WTC11 (cell line): ENCODE results near the gene TRIM75. TPM values are rescaled to one million over a fixed set of nuclear protein-coding genes. Genes with fewer than 3 reads are reported as not detected.
"Not testable (repeated sequence)": the region's sequence is repeated elsewhere in the genome, so short reads cannot be mapped to it uniquely, and the experiment has no call there.

Experiments
- ATAC-seq: fragments of 200-7000 bp; cut with Tn5 transposase; 2 replicates; pipeline ENCODE4 v1.10.0; 2021; ENCODE audit warnings: mild to moderate bottlenecking, moderate library complexity
- CTCF ChIA-PET: fragments of 300-600 bp; sonication (Branson Sonifier 250); formaldehyde crosslinking; loops from one replicate; lab custom pipeline; 2021; ENCODE audit warnings: antibody characterized with exemption; lab: Charles Lee
- POLR2A ChIA-PET: fragments of 350-600 bp; sonication (Branson Sonifier 250); formaldehyde crosslinking; loops from one replicate; lab custom pipeline; 2021; ENCODE audit warnings: antibody characterized with exemption; lab: Charles Lee
- DNase-seq: peaks from one replicate; pipeline ENCODE4 v3.0.0; 2021; ENCODE audit warnings: low spot score
- H3K27ac Mint-ChIP-seq: 2 replicates; pipeline ENCODE4 v1.8.0; 2021; ENCODE audit warnings: mixed read lengths
- H3K27me3 Mint-ChIP-seq: 2 replicates; pipeline ENCODE4 v1.8.0; 2021; ENCODE audit warnings: low read depth, mild to moderate bottlenecking, moderate library complexity, mixed read lengths
- H3K36me3 Mint-ChIP-seq: 2 replicates; pipeline ENCODE4 v1.8.0; 2021; ENCODE audit warnings: mixed read lengths
- H3K4me1 Mint-ChIP-seq: 2 replicates; pipeline ENCODE4 v1.8.0; 2022; ENCODE audit warnings: mixed read lengths
- H3K4me3 Mint-ChIP-seq: 2 replicates; pipeline ENCODE4 v1.8.0; 2021; ENCODE audit warnings: mild to moderate bottlenecking, moderate library complexity, mixed read lengths
- H3K9me3 Mint-ChIP-seq: 2 replicates; pipeline ENCODE4 v1.8.0; 2021; ENCODE audit warnings: mixed read lengths
- AR ChIP-seq: fragments of 250-450 bp; sonication (Bioruptor Pico); IDR thresholded peaks from 2 replicates; pipeline ENCODE4 v1.9.0; 2021; ENCODE audit warnings: mild to moderate bottlenecking
- CREB1 ChIP-seq: sonication (generic); formaldehyde crosslinking; IDR thresholded peaks from 2 replicates; pipeline ENCODE4 v1.8.0; 2023; ENCODE audit warnings: mild to moderate bottlenecking, missing genetic modification reagents
- ELF4 ChIP-seq: sonication (generic); formaldehyde crosslinking; IDR thresholded peaks from 2 replicates; pipeline ENCODE4 v1.8.1; 2022; ENCODE audit warnings: low read depth, mild to moderate bottlenecking, moderate library complexity, missing genetic modification reagents
- FOXK1 ChIP-seq: sonication (generic); formaldehyde crosslinking; IDR thresholded peaks from 2 replicates; pipeline ENCODE4 v1.8.0; 2022; ENCODE audit warnings: mild to moderate bottlenecking, moderate library complexity, missing genetic modification reagents
- FOXP4 ChIP-seq: sonication (generic); formaldehyde crosslinking; IDR thresholded peaks from 2 replicates; pipeline ENCODE4 v1.8.0; 2022; ENCODE audit warnings: mild to moderate bottlenecking, missing genetic modification reagents
- GTF2I ChIP-seq: fragments of 250-450 bp; sonication (Bioruptor Pico); conservative IDR thresholded peaks from 2 replicates; pipeline ENCODE4 v1.4.0; 2021; ENCODE audit warnings: mild to moderate bottlenecking
- HMGA2 ChIP-seq: fragments of 250-450 bp; sonication (Bioruptor Pico); IDR thresholded peaks from 2 replicates; pipeline ENCODE4 v1.4.0; 2021; ENCODE audit warnings: mild to moderate bottlenecking, moderate library complexity
- NFE2L1 ChIP-seq: sonication (generic); formaldehyde crosslinking; IDR thresholded peaks from 2 replicates; pipeline ENCODE4 v1.8.1; 2023; ENCODE audit warnings: missing genetic modification reagents
- NR1H2 ChIP-seq: sonication (generic); formaldehyde crosslinking; IDR thresholded peaks from 2 replicates; pipeline ENCODE4 v1.9.0; 2021; ENCODE audit warnings: mild to moderate bottlenecking, moderate library complexity, missing genetic modification reagents
- SOX15 ChIP-seq: fragments of 250-450 bp; sonication (Bioruptor Pico); IDR thresholded peaks from 2 replicates; pipeline ENCODE4 v1.9.0; 2021; ENCODE audit warnings: mild to moderate bottlenecking
- ZNF232 ChIP-seq: sonication (generic); formaldehyde crosslinking; IDR thresholded peaks from 2 replicates; pipeline ENCODE4 v1.8.0; 2022; ENCODE audit warnings: mild to moderate bottlenecking, missing genetic modification reagents
- ZNF317 ChIP-seq: sonication (generic); formaldehyde crosslinking; IDR thresholded peaks from 2 replicates; pipeline ENCODE4 v1.8.1; 2023; ENCODE audit warnings: low read depth, mild to moderate bottlenecking, moderate library complexity, missing genetic modification reagents, borderline replicate concordance
- total RNA-seq: library from RNA; stranded (reverse); gene quantifications from 3 replicates; pipeline ENCODE4 v1.2.3, GENCODE V29; 2021
- TF ChIP-seq, protein P1 (sequence below): sonication (generic); formaldehyde crosslinking; IDR thresholded peaks from 2 replicates; pipeline ENCODE4 v1.8.0; 2022; ENCODE audit warnings: missing genetic modification reagents

TRIM75 gene
- total RNA-seq, 1 experiment from 2014 or later: not detected

GRCh38 chr4:165070560-165070959 is 16.9 kb downstream of the TRIM75 start:
- ChIA-PET CTCF (no interaction called here), POLR2A (interaction anchor here (0.6 kb wide), 1 partner anchor 759 kb away, joined by 3 read pairs; no protein-coding TSS in a partner anchor)
- DNase-seq (no peak), ATAC-seq (no peak)
- Mint-ChIP-seq H3K4me1 (peaks cover 6% of the 10 kb centered on the region), H3K27me3 (no peaks in the 10 kb centered on the region), H3K36me3 (no peaks in the 10 kb centered on the region), H3K9me3 (no peaks in the 10 kb centered on the region), H3K27ac (no peak overlapping the region), H3K4me3 (no peak overlapping the region)
- TF ChIP-seq ZNF317 (CRISPR knock-in tag) (no peak), AR (no peak), ZNF232 (CRISPR knock-in tag) (no peak), FOXP4 (CRISPR knock-in tag) (no peak), CREB1 (CRISPR knock-in tag) (no peak), ELF4 (no peak), FOXK1 (CRISPR knock-in tag) (no peak), GTF2I (CRISPR knock-in tag) (no peak), NR1H2 (CRISPR knock-in tag) (no peak), HMGA2 (CRISPR knock-in tag) (no peak)

- DNase-seq: peak; percentile 17
- H3K4me1 Mint-ChIP-seq, POLR2A ChIA-PET, H3K9me3 Mint-ChIP-seq, H3K4me3 Mint-ChIP-seq, H3K27me3 Mint-ChIP-seq, ATAC-seq, H3K27ac Mint-ChIP-seq, H3K36me3 Mint-ChIP-seq: not testable (repeated sequence)
- CTCF ChIA-PET: interaction anchor here (1.1 to 1.4 kb wide), 2 partner anchors 23 to 305 kb away, joined by 3 to 7 read pairs; no protein-coding TSS in a partner anchor
Observed at GRCh38 chr4:165073346-165073745, 19.7 kb downstream of the TRIM75 start.

DNA sequence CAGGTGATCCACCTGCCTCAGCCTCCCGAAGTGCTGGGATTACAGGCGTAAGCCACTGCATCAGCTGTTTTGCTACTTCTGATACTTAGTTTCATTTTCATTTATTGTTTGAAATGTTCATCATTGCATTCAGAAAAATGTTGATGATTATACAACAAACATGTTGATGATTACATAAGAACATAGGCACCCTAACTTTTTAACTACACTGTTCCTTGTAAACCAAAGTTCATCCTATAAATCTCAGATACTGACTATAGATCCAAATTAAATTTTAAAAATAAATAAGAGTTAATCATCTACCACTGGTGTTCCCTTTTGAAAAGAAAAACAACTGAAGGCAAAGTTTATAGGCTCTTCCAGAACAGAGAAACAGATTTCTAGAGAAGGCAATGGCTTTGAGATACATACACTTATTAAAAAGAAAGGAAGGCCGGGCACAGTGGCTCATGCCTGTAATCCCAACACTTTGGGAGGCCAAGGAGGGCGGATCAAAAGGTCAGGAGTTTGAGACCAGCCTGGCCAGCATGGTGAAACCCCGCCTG is 23.4 kb downstream of the TRIM75 start:
- no peak overlapping the region for H3K27ac Mint-ChIP-seq
- H3K36me3 Mint-ChIP-seq: peaks cover 10% of the 10 kb centered on the region
- TF ChIP-seq ZNF232 (CRISPR knock-in tag) (no peak), NFE2L1 (CRISPR knock-in tag) (no peak), SOX15 (CRISPR knock-in tag) (no peak)
- TF ChIP-seq, protein P1, sequence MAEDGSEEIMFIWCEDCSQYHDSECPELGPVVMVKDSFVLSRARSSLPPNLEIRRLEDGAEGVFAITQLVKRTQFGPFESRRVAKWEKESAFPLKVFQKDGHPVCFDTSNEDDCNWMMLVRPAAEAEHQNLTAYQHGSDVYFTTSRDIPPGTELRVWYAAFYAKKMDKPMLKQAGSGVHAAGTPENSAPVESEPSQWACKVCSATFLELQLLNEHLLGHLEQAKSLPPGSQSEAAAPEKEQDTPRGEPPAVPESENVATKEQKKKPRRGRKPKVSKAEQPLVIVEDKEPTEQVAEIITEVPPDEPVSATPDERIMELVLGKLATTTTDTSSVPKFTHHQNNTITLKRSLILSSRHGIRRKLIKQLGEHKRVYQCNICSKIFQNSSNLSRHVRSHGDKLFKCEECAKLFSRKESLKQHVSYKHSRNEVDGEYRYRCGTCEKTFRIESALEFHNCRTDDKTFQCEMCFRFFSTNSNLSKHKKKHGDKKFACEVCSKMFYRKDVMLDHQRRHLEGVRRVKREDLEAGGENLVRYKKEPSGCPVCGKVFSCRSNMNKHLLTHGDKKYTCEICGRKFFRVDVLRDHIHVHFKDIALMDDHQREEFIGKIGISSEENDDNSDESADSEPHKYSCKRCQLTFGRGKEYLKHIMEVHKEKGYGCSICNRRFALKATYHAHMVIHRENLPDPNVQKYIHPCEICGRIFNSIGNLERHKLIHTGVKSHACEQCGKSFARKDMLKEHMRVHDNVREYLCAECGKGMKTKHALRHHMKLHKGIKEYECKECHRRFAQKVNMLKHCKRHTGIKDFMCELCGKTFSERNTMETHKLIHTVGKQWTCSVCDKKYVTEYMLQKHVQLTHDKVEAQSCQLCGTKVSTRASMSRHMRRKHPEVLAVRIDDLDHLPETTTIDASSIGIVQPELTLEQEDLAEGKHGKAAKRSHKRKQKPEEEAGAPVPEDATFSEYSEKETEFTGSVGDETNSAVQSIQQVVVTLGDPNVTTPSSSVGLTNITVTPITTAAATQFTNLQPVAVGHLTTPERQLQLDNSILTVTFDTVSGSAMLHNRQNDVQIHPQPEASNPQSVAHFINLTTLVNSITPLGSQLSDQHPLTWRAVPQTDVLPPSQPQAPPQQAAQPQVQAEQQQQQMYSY (CRISPR knock-in tag): no peak
- no peak for ATAC-seq
- DNase-seq: no peak
- no peaks in the 10 kb centered on the region for H3K9me3 Mint-ChIP-seq
- ChIA-PET POLR2A (interaction anchor here (0.6 kb wide), 1 partner anchor 8 kb away, joined by 5 read pairs; no protein-coding TSS in a partner anchor), CTCF (interaction anchor here (1.4 kb wide), 1 partner anchor 20 kb away, joined by 3 read pairs; no protein-coding TSS in a partner anchor)
- H3K4me3 Mint-ChIP-seq: no peak overlapping the region
- H3K4me1 Mint-ChIP-seq: peaks cover 6% of the 10 kb centered on the region
- H3K27me3 Mint-ChIP-seq: no peaks in the 10 kb centered on the region
